ENCODE measurements around the gene AACS.
"Not testable (repeated sequence)": the region's sequence is repeated elsewhere in the genome, so short reads cannot be mapped to it uniquely, and the experiment has no call there.

The AACS gene

GRCh38 chr12:125061229-125061628 is 4.0 kb upstream of the AACS start:
- no peak for FAIRE-seq

DNA sequence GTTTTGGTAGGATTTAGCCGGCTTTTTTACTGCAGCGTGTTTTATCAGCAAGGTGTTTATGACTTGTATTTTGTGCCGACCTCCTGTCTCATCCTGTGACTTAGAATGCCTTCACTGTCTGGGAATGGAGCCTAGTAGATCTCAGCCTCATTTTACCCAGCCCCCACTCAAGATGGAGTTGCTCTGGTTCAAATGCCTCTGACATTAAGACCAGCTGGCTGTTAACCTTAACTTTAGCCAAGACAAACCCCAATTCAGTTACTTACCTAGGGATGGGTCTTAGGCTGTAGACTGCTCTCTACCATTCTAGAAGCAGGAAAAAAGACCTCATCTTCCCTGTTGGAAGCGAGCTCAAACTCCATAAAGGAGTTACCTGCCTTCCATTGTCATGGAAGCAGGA is 1.7 kb upstream of the AACS start:
- FAIRE-seq: not testable (repeated sequence)

DNA sequence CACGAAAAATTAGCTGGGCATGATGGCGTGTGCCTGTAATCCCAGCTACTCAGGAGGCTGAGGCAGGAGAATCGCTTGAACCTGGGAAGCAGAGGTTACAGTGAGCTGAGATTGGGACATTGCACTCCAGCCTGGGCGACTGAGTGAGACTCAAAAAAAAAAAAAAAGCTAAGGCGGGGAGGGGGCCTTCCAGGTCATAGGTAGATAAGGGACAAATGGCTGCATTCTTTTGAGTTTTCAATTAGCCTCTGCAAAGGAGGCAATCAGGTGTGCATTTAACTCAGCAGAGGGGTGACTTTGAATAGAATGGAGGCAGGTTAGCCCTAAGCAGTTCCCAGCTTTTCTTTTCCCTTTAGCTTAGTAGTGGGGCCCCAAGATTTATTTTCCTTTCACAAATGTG is 743 bp upstream of the AACS start:
- no peak for FAIRE-seq

DNA sequence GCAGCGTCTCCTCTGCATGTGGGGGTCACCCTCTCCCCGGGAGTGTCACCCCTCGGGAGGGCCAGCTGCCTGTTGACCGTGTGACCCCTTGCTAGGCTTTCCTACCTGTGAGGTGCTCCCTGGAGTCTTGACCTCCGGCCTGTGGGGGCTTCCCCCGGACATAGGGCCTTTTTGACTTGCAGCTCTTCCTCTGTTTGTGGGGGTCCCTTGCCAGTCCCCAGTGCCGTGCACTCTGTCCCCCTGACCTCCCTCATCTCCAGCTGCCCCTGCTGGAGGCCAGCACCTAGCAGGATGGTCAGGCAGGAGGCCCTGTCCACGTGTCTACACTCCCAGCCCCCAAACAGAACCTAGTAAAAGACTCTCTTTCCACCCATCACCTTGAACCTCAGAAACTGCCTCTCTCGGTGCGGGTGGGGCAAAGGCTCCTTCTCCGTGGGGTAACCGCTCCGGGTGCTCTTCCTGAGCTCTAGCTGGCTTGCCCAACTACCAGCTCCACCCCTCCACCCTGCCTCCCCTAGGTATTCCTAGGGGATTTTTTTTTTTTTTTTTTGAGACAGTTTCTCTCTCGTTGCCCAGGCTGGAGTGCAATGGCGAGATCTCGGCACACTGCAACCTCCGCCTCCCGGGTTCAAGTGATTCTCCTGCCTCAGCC is 810 bp downstream of the AACS start:
- FAIRE-seq: no peak

DNA sequence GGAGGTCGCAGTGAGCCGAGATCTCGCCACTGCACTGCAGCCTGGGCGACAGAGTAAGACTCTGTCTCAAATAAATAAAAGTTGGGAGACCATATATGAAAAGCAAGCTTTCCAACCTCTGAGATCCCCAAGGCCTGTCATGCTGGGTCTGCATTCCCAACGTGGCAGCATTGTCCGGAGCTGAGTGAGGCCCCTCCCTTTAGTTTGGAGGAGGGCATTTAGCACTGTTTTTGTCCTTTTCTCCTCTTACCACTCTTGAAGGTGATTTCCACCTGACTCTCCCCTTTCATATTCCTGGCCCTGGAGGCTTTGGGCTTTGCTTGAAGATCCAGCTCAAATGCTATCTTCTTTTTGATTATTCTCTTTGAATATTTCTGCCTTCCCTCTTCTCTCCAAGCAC is 3.2 kb downstream of the AACS start:
- FAIRE-seq: no peak

GRCh38 chr12:125069616-125070015 is 4.4 kb downstream of the AACS start:
- no peak for FAIRE-seq

DNA sequence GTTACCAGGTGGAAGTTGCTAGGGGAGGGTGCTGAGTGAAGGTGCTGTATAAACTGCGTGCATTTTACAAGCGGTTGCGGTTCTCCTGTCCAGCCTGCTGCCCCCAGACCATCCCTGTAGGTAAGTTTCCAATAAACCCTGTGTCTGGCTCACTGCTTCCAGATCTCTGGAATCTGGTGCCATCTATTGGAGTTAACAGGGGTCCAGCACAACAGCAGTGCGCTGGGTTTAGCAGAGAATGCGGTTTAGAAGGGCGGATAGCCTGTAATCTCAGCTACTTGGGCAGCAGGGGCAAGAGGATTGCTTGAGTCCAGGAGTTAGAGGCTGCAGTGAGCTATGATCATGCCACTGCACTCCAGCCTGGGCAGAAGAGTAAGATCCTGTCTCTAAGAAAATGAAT is 4.9 kb downstream of the AACS start:
- no peak for FAIRE-seq

DNA sequence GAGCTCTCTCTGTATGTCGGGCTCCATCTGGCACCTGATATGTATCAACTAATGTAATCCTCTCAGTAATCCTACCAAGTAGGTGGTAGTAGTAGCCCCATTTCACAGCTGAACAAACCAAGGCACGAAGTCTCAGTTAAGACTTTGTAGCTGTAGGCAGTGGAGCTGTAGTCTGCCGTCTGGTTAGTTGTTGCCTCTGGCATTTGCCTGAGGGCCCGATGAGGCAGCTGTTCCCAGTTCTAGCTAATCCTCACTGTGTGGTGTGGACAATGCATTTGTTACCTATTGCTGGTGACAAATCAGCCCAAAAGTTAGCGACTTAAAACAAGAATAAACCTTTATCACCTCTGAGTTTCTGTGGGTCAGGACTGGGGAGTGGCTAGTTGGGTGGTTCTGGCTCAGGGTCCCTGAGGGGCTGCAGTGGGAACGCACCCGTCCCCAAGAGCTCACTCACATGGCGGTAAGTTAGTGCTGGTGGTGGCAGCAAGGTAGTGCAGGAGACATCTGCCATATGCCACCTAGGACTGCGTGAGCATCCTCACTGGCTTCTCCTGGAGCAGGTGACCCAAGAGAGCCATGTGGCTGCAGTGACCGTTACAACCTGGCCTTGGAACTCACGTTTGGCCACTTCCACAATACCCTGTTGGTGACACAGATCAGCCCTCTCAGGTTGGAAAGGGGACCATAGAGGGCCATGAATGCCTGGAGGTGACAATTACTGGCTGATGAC is 5.6 kb downstream of the AACS start:
- no peak for FAIRE-seq

GRCh38 chr12:125071456-125071855 is 6.2 kb downstream of the AACS start:
- FAIRE-seq: no peak

DNA sequence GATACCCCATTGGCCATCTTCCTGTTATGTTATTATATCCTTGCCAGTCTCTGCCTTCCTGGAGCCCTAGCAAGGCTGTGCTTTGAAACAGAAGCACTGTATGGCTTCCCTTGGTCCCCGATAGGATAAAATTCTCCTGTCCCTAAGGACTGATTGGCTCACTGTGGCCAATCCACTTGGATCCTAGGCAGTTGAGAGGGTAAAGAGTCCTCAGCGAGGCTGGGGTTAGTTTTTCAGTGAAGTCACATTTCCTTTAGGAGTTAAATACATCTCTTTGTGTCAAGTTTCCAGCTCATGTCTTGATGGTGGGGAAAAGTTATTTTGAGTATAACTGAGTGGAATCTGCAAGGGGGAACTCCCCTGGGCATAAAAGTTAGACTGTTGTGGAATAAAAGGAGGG is 7.3 kb downstream of the AACS start:
- FAIRE-seq: no peak

DNA sequence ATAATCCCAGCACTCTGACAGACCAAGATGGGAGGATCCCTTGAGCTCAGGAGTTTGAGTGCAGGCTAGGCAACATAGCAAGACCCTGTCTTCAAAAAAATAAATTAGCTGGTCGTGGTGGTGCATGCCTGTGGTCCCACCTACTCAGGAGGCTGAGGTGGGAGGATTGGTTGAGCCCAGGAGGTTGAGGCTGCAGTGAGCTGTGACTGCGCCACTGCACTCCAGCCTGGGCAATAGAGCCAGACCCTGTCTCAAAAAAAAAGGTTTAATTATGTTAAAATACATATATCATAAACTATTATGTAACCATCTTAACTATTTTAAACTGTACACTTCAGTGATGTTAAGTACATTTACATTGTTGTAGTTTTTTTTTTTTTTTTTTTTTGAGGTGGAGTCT is 9.1 kb downstream of the AACS start:
- not testable (repeated sequence) for FAIRE-seq

DNA sequence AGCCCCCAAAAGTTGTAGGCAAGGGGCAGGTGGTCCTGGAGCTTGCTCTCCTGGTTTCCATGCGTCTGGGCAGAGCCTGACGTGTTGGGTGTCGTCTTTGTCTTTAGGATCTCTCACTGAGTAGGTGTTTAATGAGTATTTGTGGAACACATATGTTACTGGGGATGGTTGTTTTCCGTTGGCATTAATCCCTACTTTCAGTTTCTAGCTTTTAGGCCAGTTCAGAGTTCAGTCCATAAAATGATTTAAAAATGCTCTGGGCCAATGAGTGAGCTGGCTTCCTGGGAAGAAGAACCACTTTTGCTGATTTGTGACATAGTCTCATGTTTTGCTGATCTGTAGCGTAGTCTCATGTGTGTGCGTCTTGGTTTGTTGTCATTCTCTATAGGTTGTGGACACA is 10.9 kb downstream of the AACS start:
- no peak for FAIRE-seq

GRCh38 chr12:125079084-125079483 is 13.8 kb downstream of the AACS start:
- no peak for FAIRE-seq

DNA sequence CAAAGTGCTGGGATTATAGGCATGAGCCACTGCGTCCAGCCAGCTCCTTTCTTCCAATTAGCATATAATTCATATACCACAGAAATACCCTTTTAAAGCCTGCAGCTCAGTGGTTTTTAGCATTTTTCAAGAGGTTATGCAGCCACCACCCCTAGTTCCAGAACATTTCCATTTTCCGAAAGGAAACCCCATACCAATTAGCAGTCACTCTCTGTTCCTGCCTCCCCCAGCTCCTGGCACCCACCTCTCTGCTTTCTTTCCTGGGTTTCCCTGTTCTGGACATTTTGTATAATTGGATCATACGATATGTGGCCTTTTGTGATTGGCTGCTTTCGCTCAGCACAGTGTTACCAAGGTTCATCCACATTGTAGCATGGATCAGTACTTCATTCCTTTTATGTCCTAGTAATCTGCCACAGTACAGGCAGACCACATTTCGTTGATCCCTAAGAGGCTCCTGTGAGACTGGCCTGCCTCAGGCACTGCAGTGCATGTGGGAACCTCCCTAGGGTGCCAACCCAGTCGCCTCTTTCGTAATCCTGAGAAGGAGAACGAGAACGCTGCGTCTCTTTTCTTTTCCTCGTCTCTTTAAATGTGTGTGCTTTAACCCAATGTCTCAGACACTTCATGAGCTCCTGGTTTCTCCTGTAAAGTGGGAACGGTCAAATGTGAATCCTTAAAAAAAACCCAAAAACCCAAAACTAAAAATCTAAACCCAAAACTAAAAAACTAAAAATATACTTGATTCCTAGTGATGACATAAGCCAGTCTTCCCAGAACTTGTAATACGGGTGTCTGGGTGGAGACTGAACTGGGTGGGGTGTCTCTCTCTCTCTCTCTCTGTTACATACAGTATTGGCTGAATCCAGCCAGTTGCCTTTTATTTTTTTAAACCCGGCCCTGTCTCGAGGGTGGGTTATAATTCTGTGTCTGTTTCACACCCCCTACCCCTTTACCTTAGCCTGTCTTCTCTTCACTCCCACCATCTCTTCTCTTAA is 14.7 kb downstream of the AACS start:
- no peak for FAIRE-seq

GRCh38 chr12:125081427-125081826 is 16.2 kb downstream of the AACS start:
- FAIRE-seq: peak; percentile 89

DNA sequence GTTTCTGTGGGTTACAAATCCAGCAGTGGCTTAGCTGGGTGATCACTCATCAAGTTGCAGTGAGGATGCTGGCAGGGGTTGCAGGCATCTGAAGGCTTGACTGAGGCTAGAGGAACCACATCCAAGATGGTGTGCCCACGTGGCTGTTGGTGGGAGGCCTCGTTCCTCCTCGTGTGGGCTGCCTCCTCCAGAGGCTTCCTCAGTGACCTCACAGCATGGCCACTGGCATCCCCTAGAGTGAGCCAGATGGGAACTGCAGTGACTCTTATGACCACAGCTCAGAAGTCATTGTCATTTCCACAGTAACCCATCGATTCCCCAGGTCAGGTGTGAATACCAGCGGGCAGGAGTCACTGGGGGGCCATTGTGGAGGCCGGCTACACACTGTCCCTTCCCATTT is 17.8 kb downstream of the AACS start:
- no peak for FAIRE-seq

- not testable (repeated sequence) for FAIRE-seq
Observed at GRCh38 chr12:125088199-125088598, 23.0 kb downstream of the AACS start.

GRCh38 chr12:125089083-125089482 is 23.8 kb downstream of the AACS start:
- no peak for FAIRE-seq

GRCh38 chr12:125089626-125090025 is 24.4 kb downstream of the AACS start:
- no peak for FAIRE-seq

GRCh38 chr12:125090437-125090836 is 25.2 kb downstream of the AACS start:
- no peak for FAIRE-seq

DNA sequence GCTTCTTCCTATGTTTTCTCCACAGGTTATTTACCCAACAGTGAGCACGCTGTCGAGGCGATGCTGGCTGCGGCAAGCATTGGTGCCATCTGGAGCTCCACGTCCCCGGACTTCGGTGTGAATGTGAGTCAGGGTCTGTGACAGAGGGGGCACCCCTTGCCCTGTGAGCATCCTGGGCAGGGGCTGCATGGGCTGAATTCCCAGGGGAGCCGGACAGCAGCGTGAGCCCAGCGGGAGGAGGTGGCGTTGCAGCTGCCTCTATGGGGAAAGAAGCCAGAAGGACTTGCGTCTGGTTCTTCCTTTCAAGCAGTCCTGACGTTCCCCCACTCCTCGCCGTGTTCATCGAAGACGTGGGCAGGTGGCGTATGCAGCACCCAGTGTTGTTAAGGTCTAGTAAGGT is 26.2 kb downstream of the AACS start:
- FAIRE-seq: no peak

- no peak for FAIRE-seq
Observed at GRCh38 chr12:125092108-125092871, 27.1 kb downstream of the AACS start.
